RPMI7951 (cell line): ENCODE results near the gene STXBP4. TPM values are rescaled to one million over a fixed set of nuclear protein-coding genes. Genes with fewer than 3 reads are reported as not detected.

Source experiments
- DNase-seq: peaks from one replicate; pipeline ENCODE4 v3.0.0-alpha.2; 2012; ENCODE audit warnings: low read depth
- total RNA-seq: library from RNA; depleted of rRNA; stranded (reverse); fragments of >200 nt; shearing (Covaris generic); gene quantifications from 2 replicates; pipeline ENCODE4 v1.2.3, GENCODE V29; 2014

The STXBP4 gene
- total RNA-seq, 1 experiment from 2014 or later, result 5.6 TPM

DNA sequence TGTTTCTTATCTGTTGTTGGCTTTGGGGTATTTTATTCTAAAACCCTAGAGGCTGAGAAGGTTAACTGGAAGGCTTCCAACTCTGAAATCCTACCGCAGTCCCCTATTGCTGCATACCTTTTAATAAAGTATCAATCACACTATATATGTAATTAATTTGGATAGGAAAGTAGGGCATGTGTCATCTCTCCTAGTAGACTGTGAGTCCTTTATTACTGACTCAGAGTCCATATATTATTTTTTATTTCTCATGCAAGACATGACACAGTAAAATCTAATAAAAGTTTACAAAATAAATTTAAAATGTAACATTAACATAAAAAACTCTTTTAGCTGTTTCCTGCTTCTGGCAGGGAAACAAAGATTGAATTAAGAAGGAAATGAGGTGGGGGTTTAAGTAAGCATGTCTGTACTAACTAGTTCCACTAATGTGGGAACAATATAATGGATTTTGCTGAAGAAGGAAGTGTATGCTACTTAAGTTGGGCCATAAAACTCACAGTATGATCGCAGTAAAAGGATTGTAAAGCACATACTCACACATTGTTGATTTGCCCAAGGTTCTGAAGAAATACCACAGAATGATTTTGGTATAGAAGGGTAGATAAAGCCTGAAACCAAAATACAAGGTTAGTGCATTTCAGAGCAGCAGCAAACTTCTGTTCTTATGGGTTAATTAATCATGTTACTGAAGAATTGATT lies 198.6 kb downstream of the STXBP4 start:
- no peak for DNase-seq

DNA sequence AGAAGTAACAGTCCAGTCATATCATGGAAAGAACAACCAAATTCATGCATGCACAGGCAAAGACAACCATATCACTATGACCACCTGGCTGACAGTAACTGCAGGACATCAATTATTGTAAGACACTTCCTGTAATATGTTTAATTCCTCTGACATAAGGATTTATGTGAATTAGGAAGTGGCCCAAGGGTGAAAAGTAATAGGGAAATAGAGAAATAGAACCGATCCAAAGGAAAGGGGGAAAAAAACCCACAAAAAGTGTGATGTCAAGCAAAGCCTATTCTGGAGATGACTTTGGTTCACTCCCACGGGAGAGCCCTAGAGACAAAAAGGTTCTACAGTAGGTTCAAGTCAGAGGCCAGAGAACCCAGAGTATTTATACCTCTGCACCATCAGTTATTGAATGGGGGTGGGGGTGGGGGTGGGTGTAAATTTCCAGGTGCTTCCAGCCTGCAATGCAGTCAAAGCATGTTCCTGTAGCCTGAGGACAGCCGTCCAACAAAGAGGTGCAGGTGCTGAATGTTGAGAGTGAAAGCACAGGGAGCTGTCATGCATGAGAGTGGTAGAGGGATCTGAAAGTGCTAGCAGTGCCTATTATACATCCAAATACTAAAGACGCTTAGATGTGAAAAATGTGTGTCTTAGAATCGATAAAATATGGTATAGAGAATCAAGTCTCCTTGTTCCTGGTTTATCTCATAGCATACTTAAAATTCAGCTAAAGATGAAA lies 200.6 kb downstream of the STXBP4 start:
- no peak for DNase-seq

DNA sequence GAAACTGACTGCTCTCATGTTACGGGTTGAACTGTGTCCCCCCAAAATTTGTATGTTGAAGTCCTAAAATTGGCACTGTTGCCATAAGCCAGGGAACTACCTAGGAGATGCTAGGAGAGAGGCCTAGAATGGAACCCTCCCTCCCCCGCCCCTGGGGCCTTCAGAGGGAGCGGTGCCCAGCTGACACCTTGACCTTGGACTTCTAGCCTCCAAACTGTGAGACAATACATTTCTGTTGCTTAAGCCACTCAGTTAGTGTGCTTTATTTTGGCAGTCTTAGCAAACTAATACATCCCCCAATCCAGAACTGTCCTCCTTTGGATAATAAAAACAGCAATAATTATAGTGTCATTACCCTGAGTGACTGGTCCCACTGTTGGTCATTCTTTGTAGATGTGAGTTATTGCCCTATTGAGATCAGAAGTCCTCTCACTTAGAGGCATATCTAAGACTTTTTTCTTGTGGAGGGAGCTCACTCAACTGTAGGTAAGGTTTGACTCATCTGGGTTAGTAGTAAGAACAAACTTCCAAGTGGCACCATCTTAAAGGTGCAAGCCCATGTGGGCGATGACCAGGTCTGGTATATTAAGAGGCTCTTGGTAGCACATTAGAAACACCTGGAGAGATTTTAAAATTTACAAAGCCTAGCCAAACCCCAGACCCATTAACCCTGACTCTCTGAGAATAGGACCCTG lies 203.2 kb downstream of the STXBP4 start:
- no peak for DNase-seq

DNA sequence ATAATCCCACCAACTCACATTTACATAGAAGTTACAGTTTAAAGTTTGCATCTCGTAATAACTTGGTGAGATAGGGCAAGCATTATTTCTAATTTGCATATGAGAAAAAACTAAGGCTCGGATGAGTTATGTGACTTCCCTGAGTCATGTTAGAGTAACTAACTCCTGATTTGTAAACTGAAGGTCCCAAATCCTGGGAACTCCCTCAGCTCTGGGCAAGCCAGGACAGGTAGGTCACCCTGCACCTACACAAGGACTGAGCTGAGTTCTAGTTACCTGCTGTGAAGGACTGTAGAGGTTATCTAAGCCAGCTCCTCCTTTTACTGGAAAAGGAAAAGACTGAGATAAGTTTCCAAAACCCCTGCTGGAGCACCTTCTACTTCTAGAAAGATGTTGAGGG lies 204.0 kb downstream of the STXBP4 start:
- no peak for DNase-seq

DNA sequence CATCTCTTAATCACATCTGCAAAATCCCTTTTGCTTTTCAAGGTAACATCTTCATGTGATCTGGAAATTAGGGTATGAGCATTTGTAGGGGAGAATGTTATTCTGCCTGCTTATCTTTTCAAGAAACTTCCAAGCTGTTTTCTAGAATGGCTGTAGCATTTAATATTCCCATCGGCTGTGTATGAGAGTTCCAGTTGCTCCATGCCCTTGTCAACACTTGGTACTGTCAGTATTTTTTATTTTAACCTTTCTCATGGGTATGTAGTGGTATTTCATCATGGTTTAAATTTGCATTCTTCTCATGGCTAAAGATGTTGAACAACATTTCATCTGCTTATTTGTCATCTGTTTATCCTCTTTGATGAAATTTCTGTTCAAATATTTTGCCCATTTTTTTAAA lies 205.6 kb downstream of the STXBP4 start:
- DNase-seq, result no peak

DNA sequence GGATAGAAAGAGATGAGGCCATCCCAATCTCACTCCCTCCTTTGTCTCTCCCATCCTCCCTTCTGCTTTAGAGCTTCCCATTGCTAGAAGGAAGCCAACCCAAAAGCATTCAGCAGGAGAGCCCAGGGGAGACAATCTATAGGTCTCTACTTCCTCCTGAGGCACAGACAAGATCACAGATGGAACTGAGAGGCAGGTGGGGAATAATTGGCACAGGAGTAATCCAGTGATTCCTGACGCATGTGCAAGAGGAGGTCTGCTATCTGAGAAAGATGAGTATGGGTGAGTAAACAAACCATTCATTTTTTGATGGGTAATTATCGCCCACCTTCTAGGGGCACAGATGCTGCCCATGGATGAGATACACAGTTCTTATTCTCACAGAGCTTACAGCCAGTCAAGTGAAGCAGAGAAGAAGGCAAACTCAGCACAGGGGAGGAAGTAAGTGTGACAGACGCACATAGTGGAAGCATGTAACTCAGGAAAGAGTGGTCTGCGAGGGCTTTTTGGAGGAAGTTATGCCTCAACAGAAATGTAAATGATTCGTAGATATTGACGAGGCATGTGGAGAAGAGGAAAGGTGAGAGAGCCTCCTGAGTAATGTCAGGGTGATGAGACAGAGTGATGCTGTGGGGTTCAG lies 207.3 kb downstream of the STXBP4 start:
- no peak for DNase-seq

DNA sequence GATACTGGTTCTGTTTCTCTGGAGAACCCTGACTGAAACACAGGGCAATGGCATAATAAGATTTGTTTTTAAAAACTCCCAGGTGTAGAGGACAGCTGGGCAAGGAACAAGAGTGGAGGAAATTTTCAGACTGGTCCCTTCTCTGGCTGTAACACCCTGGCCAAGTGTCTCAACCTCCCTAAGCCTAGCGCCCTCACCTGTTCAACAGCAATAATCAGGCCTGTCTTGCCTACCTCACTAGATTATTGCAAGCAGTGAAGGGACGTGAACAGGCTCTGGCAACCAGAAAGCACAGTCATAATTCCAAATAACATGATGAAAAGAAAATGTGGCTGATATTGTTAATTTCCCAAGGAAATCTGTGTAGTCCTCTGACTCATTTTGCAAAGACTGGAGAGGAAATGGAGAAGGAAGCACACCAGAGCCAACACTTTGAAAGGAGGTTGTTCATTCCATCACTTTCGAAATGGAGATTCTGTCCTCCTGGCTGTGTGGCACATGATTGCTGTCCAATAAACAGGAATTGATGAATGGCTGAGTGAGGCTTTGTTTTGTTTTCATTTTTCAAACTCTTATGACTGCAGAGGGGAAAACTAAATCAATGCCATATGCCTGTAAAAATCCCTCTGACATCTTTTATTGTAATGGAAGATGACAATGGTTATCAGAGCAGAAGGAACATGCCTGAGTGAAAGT lies 208.7 kb downstream of the STXBP4 start:
- no peak for DNase-seq

DNA sequence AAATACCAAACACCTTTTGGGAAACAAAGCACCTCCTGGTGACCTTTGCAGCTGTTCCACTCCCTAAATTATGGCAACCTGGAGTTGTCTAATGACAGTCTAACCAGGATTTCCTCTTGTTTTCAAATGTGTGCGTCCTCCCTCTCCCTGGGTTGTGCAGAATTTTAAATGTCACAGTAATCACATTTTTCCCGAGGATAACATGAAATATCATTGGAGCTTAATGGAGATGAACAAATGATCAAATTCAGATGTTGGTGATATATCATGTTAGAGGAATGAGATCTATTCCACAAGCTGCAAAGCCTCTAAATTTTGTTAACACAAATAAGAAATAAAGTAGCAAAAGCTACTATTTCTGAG lies 209.3 kb downstream of the STXBP4 start:
- no peak for DNase-seq

DNA sequence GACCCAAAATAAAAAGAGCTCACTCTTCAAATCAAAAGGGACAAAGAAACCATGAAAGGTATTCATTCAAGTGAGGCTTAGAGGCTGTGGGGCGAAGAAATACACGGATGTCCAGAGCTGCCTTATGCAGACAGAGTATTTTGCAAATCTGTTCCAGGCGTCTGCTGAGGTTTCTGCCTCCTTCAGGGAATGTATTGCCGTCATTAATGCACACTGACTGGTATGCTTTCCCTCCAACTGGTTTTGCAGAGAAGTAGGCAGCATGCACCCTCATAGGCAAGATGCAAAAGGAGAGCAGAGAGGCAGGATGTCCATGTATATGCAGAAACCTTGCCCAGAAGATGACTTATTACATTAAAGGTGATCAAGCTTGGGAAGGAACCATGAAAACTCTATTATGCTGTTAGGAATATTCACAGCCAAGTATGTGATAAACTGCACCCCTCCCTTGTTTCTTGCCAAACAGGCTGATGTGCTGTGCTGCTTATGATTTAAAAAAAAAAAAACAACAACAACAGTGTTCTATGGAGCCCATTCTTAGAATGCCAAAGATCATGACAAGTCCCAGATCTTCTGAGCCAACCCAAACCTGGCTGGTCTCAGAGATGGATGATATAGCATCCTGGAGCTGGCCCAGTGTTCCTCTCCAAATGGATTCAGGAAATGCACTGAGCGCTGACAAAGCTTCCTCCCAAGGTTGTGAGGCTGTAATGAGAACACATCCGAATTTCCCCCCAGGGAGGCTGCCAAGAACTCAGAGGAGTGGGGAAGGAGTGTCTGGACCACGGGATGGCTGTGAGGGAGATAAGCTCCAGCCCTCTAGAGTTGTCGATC lies 218.6 kb downstream of the STXBP4 start:
- no peak for DNase-seq

DNA sequence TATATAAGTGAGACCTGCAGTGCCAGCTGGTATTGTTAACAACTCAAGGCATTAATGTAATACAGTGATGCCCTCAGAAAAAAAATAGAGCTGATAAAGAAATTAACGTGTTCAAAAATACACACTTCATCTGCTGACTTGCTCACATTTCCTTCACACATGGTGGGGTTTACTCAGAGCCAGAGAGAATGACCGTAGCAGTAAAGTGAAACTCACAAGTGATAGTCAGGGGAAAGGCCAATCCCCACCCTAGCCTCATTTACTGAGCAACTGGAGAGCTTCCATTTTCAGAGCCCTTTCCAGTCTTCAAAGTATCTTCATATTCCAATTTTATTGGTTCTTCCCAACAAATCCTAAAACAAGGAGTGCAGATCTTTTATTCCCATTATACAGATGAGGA lies 222.2 kb downstream of the STXBP4 start:
- DNase-seq, result peak; percentile 4

DNA sequence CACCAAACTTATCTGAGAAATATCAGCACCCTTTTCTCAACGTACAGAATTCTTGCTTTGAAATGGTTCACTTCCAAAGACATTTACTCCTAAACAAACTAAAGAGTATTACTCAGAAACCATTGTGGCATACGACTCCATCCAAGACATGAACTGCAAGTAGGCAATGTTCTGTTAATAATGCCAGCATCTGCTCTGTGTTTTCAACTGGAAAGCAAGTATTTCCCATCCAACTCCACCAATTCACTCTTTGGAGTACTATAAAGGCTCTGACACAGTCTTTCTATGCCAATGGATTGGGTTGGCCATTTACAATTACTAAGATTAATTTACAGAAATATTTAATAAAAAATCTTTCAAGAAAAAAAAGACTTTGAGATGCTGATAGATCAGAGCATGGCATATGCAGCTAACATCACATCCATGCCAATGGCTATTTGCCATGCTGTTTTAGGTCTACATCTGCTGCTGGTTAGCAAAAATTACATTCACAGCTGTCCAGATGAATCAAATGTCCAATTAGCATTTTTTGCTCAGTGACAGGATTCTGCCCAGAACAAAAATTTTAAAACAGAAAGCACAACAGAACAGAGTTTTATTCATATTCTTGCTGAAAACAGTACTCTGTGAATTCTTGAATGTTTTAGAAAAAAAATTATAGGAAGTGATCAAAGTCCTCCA lies 230.3 kb downstream of the STXBP4 start:
- DNase-seq, result peak; percentile 32

DNA sequence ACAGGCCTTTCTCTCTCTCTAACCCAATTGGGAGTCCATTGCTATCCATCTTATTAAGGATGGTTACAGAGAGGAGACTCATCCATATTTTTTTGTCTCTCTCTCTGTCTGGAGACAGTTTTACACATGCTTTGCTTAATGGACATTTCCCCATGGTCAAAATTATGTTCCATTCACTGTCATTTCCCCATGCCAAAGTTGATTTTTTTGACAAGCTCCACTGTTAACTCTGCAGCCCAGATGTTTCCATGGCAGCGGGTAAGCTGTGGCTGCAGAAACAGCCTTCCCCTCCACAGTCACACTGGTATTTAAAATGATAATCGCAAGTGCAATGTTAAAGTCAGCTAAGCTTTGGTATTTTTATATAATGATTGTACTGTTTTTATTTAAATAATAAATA lies 232.3 kb downstream of the STXBP4 start:
- no peak for DNase-seq

DNA sequence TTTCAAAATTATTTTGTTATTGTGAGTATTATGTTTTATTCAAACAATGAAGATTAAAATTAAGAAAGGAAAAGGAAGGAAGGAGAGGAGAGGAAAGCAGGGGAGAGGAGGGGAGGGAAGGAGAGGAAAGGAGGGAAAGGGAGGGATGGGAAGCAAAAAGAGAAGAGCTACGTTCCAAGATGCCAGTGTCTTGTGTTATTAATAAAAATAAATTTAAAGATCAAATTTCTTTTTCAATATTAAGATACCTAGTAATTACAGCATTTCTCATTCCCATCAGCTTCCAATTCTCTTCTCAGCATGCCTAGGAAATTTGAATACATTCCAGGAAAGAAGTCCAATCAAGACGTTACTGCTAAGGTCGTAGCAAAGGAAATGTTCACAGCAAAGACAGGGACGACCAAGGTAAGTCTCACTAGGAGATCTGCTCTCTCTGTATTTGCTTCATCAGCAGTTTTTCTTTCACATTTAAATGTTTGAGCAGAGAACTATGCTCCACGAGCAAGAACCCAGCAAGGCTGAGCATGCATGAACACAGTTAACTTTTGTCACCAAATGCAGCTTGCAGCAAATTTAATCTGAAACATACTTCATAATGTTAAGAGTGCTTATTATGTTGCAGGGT lies 232.9 kb downstream of the STXBP4 start:
- DNase-seq, result no peak

DNA sequence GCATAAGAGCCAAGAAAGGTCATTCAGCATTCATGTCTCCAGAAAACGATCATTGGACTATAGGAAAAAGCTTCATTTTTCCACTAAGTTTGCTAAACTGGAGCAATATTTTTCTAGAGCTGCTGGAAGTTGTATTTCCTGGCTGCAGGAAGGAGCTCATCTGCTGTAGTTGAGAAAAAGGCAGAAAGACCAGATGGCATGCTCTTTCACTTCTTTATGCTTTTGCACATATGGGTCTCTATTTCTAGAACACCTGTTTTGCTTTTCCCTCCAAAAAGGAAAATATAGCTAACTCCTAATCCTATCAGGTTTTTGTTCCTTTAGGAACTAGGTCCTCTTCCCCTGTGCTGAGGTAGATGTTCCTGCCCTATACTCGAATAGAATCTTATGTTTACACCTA lies 234.3 kb downstream of the STXBP4 start:
- no peak for DNase-seq

DNA sequence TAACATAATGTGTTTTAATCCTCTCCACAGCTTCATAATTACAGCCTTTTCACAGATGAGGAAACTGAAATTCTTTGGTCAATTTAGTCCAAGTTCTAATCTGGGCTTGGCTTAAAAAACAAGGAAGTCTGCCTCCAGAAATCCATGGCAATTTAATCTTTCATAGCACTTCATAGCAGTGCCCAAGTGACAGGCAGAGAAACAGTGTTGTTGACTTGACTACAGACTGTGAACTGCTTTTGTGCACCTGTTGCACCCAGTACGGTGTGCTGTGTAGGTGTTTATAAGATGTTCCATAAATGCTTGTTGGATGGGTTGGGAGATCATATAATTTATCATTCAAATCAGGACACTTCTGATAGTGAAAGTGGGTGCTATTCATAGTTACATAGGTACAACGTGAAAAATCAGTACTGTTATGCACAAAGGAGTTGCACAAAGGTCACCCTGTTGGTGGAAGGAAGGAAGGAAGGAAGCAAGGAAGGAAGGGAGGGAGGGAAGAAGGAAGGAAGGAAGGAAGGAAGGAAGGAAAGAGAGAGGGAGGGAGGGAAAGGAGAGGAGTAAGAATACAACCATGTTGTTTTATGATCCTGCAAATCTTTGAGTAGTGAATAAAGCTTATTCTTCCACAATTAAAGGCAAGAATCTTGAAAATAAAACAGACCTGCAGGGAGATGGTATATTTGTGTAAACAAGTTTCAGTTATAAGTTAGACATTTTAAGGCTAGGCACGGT lies 239.7 kb downstream of the STXBP4 start:
- DNase-seq, result no peak

DNA sequence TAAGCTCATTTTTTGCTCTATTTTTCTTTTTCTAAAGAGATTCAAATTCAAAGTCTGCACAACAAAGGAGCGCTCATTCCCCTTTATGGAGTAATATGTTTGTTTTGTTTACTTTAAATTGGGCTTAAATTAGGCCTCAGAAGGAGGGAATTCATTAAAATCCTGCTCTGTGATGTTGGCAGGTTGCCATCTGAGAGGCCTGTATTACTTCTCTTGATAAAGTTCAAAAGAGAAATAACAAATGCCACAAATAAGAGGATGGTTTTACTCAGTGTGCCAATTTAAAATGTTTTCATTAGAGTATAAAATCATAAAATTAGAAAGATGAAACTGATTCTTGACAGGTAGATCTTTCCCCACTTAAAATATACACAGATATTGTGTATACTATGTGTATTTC lies 241.7 kb downstream of the STXBP4 start:
- no peak for DNase-seq

DNA sequence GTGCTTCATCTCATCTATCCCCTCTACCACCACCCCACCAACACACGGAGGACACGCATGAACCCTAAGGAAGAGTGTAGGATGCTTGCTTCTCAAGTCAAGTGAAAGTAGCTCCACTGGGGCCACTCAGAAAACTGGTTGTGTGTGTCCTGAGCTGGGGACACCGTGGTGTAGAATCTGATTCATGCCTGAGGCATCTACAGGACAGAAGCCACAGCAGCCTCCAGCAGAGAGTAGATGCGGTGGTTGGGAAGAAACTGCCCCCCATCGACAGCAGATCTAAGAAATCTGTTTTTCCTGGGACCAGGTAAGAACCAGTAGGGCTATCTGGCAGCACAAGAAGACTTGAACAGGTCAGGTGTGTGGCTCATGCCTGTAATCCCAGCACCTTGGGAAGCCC lies 244.3 kb downstream of the STXBP4 start:
- DNase-seq, result no peak

DNA sequence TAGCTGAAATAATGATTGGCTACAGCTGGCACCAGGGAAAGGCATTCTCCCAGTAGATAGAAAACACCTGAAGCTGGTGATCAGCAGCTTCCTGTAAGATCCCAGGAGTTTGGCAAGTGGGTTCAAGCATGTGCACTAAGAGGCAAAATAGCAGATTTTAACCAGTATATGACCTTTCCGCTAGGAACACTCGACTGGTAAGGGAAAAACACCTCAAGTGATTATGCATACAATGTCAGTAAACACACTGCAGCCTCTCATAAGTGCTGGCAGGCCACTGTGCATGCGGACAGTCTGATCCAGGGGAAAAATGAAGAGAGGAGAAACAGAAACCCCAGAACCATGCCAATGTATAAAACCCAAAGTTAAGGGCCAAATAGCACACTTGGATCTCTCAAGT lies 247.1 kb downstream of the STXBP4 start:
- no peak for DNase-seq

DNA sequence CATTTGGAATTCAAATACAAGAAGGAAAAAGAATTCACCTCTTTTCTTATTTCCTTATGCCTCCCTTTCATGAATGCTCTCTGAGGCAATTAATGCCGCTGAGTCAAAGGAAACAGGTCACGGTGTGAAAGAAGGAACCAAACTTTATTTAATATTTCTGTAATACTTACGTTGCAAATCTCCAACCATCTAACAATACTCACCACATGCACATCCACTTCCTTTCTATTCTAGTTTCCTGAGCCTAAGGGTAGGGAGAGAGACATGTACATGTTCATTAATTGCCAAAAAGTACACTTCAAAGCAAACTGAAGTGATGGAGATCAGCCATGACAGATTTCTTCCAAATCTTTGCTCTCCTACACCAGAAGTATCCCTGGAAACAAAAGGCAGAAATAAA lies 248.3 kb downstream of the STXBP4 start:
- DNase-seq, result no peak
